Breast epithelium (tissue), 4 donors: ENCODE data around the gene MAP3K5. TPM values are rescaled to one million over a fixed set of nuclear protein-coding genes. Genes with fewer than 3 reads are reported as not detected.
A peak's percentile ranks its signal among the peaks of the same experiment; 100 is the strongest.

ENCODE experiments used
- DNase-seq, 2 donors: peaks; one replicate each; pipeline ENCODE4 v3.0.0-alpha.2; 2019; ENCODE audit warnings: low spot score in 2 of 2
- H3K27ac ChIP-seq, 2 donors: fragments of 200-600 bp; sonication (generic) in 1 of 2; one replicate each; pipeline ENCODE4 v1.5.1; 2016 to 2019; ENCODE audit warnings: mild to moderate bottlenecking in 1 of 2
- H3K27me3 ChIP-seq, 2 donors: fragments of 200-600 bp; sonication (generic) in 1 of 2; one replicate each; pipeline versions ENCODE4 v1.5.1 to v1.6.0; 2017 to 2019; ENCODE audit warnings: control low read depth in 1 of 2, mild to moderate bottlenecking in 1 of 2
- H3K36me3 ChIP-seq: fragments of 200-600 bp; one replicate; pipeline ENCODE4 v1.5.1; 2019
- H3K4me1 ChIP-seq, 2 donors: fragments of 200-600 bp; sonication (generic); one replicate each; pipeline ENCODE4 v1.5.1; 2016 to 2019; ENCODE audit warnings: control low read depth in 1 of 2
- H3K4me3 ChIP-seq, 3 donors: fragments of 200-600 bp; sonication (generic); 1 replicate in 2 of 3; 2 replicates in 1 of 3; pipeline ENCODE4 v1.5.1; 2016 to 2019; ENCODE audit warnings: mild to moderate bottlenecking in 3 of 3, moderate library complexity in 2 of 3
- H3K9me3 ChIP-seq, 2 donors: fragments of 200-600 bp; sonication (generic) in 1 of 2; one replicate each; pipeline ENCODE4 v1.5.1; 2016 to 2019; ENCODE audit warnings: control low read depth in 1 of 2
- CTCF ChIP-seq, 3 donors: fragments of 450-650 bp; IDR thresholded peaks; one replicate each; pipeline ENCODE4 v1.5.1; 2016 to 2017; ENCODE audit warnings: antibody characterized with exemption in 3 of 3, mild to moderate bottlenecking in 3 of 3, moderate library complexity in 3 of 3
- POLR2A ChIP-seq: fragments of 450-650 bp; IDR thresholded peaks from one replicate; pipeline ENCODE4 v1.6.1; 2016; ENCODE audit warnings: antibody characterized with exemption, mild to moderate bottlenecking, moderate library complexity
- POLR2AphosphoS5 ChIP-seq, 3 donors: sonication (generic); formaldehyde crosslinking; IDR thresholded peaks; one replicate each; pipeline ENCODE4 v1.6.1; 2017; ENCODE audit warnings: antibody characterized with exemption in 3 of 3
- intact Hi-C: fragments of 100-400 bp; cut with DNase I; formaldehyde crosslinking; loops from one replicate; pipeline ENCODE4 v1.15.1; 2023; ENCODE audit warnings: low total_unique reads
- total RNA-seq, 3 donors: library from RNA; depleted of rRNA; stranded (reverse); fragments of >200 nt; gene quantifications; one replicate each; pipeline ENCODE4 v1.1.0, GENCODE V29; 2016

MAP3K5 gene
- total RNA-seq, 3 donors from 2014 or later = 18.6 to 40.0 (median 33.2) TPM

- no peaks in the 10 kb centered on the region for H3K4me1 ChIP-seq
- DNase-seq = no peak
- H3K4me3 ChIP-seq = no peak overlapping the region
- H3K27me3 ChIP-seq = no peaks in the 10 kb centered on the region
- no peak for TF ChIP-seq CTCF (IDR thresholded peaks at IDR 0.05)
- TF ChIP-seq POLR2A = no peak
- TF ChIP-seq POLR2AphosphoS5 (IDR thresholded peaks at IDR 0.05) = no peak
- H3K36me3 ChIP-seq = no peaks in the 10 kb centered on the region
- no peaks in the 10 kb centered on the region for H3K9me3 ChIP-seq
- H3K27ac ChIP-seq = peak overlapping the region in 1 of 2 donors; percentile 16
- intact Hi-C loops = no loop called here
Observed at GRCh38 chr6:136772685-136773472, 19.4 kb downstream of the MAP3K5 start.

DNA sequence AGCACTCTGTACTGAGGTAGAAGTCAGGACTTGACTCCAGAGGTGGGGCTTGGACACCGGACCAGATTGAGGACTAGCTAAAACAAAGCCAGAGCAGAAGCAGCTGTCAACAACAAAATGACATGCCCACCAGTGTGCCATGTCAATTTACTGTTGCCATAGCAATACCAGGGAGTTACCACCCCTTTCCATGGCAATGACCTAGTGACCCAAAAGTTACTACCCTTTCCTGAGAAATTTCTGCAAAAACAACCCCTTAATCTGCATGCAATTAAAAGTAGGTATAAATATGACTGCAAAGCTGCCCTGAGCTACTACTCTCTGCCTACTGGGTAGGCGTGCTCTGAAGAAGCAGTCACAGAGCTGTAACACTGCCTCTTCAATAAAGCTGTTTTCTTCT, 21.0 kb downstream of the MAP3K5 start:
- intact Hi-C loops = no loop called here
- Histone ChIP-seq H3K27me3 (no peaks in the 10 kb centered on the region), H3K27ac (no peak overlapping the region), H3K36me3 (no peaks in the 10 kb centered on the region), H3K4me1 (no peaks in the 10 kb centered on the region), H3K4me3 (no peak overlapping the region), H3K9me3 (no peaks in the 10 kb centered on the region)
- DNase-seq = no peak
- TF ChIP-seq CTCF (IDR thresholded peaks at IDR 0.05) (no peak), POLR2A (no peak), POLR2AphosphoS5 (IDR thresholded peaks at IDR 0.05) (no peak)

GRCh38 chr6:136769759-136770158, 22.5 kb downstream of the MAP3K5 start:
- TF ChIP-seq CTCF (IDR thresholded peaks at IDR 0.05) = no peak
- TF ChIP-seq POLR2A = no peak
- H3K27me3 ChIP-seq = no peaks in the 10 kb centered on the region
- no peak overlapping the region for H3K27ac ChIP-seq
- H3K4me3 ChIP-seq = no peak overlapping the region
- no peaks in the 10 kb centered on the region for H3K4me1 ChIP-seq
- intact Hi-C loops = no loop called here
- no peaks in the 10 kb centered on the region for H3K36me3 ChIP-seq
- no peaks in the 10 kb centered on the region for H3K9me3 ChIP-seq
- no peak for DNase-seq

- H3K4me1 ChIP-seq = no peaks in the 10 kb centered on the region
- no peak for TF ChIP-seq CTCF (IDR thresholded peaks at IDR 0.05)
- TF ChIP-seq POLR2A = no peak
- TF ChIP-seq POLR2AphosphoS5 (IDR thresholded peaks at IDR 0.05) = no peak
- intact Hi-C loops = no loop called here
Observed at GRCh38 chr6:136769124-136769523, 23.2 kb downstream of the MAP3K5 start.

GRCh38 chr6:136767570-136768309, 24.5 kb downstream of the MAP3K5 start:
- intact Hi-C loops = no loop called here
- H3K4me1 ChIP-seq = no peaks in the 10 kb centered on the region
- TF ChIP-seq POLR2AphosphoS5 (IDR thresholded peaks at IDR 0.05) (no peak), POLR2A (no peak), CTCF (IDR thresholded peaks at IDR 0.05) (no peak)
- no peaks in the 10 kb centered on the region for H3K27me3 ChIP-seq
- no peaks in the 10 kb centered on the region for H3K9me3 ChIP-seq
- H3K27ac ChIP-seq = no peak overlapping the region
- no peaks in the 10 kb centered on the region for H3K36me3 ChIP-seq
- H3K4me3 ChIP-seq = no peak overlapping the region
- no peak for DNase-seq

More at GRCh38 chr6:136769124-136769523, 23.2 kb downstream of the MAP3K5 start:
- Histone ChIP-seq H3K4me3 (no peak overlapping the region), H3K9me3 (no peaks in the 10 kb centered on the region), H3K27ac (no peak overlapping the region), H3K27me3 (no peaks in the 10 kb centered on the region), H3K36me3 (no peaks in the 10 kb centered on the region)
- no peak for DNase-seq
